GM12878 (cell line): Measurements from ENCODE around the gene NPRL2. TPM values are rescaled to one million over a fixed set of nuclear protein-coding genes. Genes with fewer than 3 reads are reported as not detected.

Source experiments
- ATAC-seq: fragments of 200-7000 bp; cut with Tn5 transposase; 3 replicates; pipeline ENCODE4 v1.9.1; 2020; ENCODE audit warnings: mild to moderate bottlenecking, moderate library complexity
- BruUV-seq: library from RNA; stranded (reverse); fragments of 400-500 nt; replicated peaks from 2 replicates; lab custom pipeline; 2021; lab: Mats Ljungman, UMichigan
- CTCF ChIA-PET: fragments of 300-600 bp; sonication (Branson Sonifier 250); formaldehyde crosslinking; extraction: SDS; loops from one replicate; lab custom pipeline; 2021; ENCODE audit warnings: inconsistent platforms; lab: Yijun Ruan, JAX
- POLR2A ChIA-PET: fragments of 350-600 bp; formaldehyde crosslinking; extraction: SDS; loops from one replicate; lab custom pipeline; 2021; ENCODE audit warnings: inconsistent platforms; lab: Charles Lee
- RAD21 ChIA-PET: fragments of 300-600 bp; sonication (Branson Sonifier 250); formaldehyde crosslinking; loops from one replicate; lab custom pipeline; 2023; ENCODE audit warnings: antibody characterized with exemption; ENCODE audit not compliant: unreplicated experiment; lab: Charles Lee
- SMC1A ChIA-PET: fragments of 300-600 bp; sonication (Branson Sonifier 250); formaldehyde crosslinking; loops from one replicate; lab custom pipeline; 2023; ENCODE audit not compliant: unreplicated experiment, uncharacterized antibody; lab: Charles Lee
- DNase-seq: peaks from one replicate; pipeline ENCODE4 v3.0.0-alpha.2; 2011; ENCODE audit warnings: low read depth, low spot score
- FAIRE-seq: peaks from 3 replicates; lab custom pipeline; 2011; peaks lifted over from hg19 to GRCh38; lab: Jason Lieb, UNC
- H2AFZ ChIP-seq: 2 replicates; pipeline ENCODE4 v1.6.0; 2011; ENCODE audit warnings: low read depth, low read length, control low read depth; ENCODE audit not compliant: control insufficient read depth
- H3K27ac ChIP-seq: 2 replicates; pipeline ENCODE4 v1.5.1; 2011; ENCODE audit warnings: control low read depth; ENCODE audit not compliant: control insufficient read depth, insufficient read depth
- H3K27me3 ChIP-seq, 2 experiments: replicated peaks in 1 of 2; 2 replicates each; pipeline versions ENCODE4 v1.6.0 to v1.6.1; 2011; ENCODE audit warnings: low read length in 1 of 2; ENCODE audit not compliant: control insufficient read depth in 2 of 2, insufficient read depth in 2 of 2
- H3K36me3 ChIP-seq, 2 experiments: 2 replicates each; pipeline ENCODE4 v1.5.1; 2011; ENCODE audit warnings: low read length in 1 of 2; ENCODE audit not compliant: control insufficient read depth in 2 of 2, insufficient read depth in 2 of 2
- H3K4me1 ChIP-seq: 2 replicates; pipeline ENCODE4 v1.6.1; 2011; ENCODE audit warnings: mild to moderate bottlenecking, low read length, moderate library complexity, mixed read lengths; ENCODE audit not compliant: control insufficient read depth, insufficient read depth
- H3K4me2 ChIP-seq: 2 replicates; pipeline ENCODE4 v1.6.0; 2011; ENCODE audit warnings: control low read depth; ENCODE audit not compliant: control insufficient read depth, insufficient read depth
- H3K4me3 ChIP-seq: fragments of 200-600 bp; sonication (generic); 2 replicates; pipeline ENCODE4 v1.5.1; 2016
- H3K79me2 ChIP-seq: 2 replicates; pipeline ENCODE4 v1.6.0; 2011; ENCODE audit warnings: low read length; ENCODE audit not compliant: control insufficient read depth, insufficient read depth
- H3K9ac ChIP-seq: 2 replicates; pipeline ENCODE4 v1.8.0; 2011; ENCODE audit warnings: low read length, control low read depth, mixed read lengths; ENCODE audit not compliant: control insufficient read depth, insufficient read depth
- H3K9me3 ChIP-seq: replicated peaks from 3 replicates; pipeline ENCODE4 v1.5.1; 2011; ENCODE audit warnings: mild to moderate bottlenecking, low read length; ENCODE audit not compliant: control insufficient read depth, insufficient read depth
- H4K20me1 ChIP-seq: 2 replicates; pipeline ENCODE4 v1.6.0; 2011; ENCODE audit not compliant: control insufficient read depth, insufficient read depth
- ATF2 ChIP-seq: IDR thresholded peaks from 2 replicates; pipeline ENCODE4 v1.6.1; 2012; ENCODE audit warnings: low read length, inconsistent platforms
- CEBPB ChIP-seq, 2 experiments: fragments of 150-350 bp in 1 of 2; IDR thresholded peaks; 2 replicates each; pipeline ENCODE4 v1.6.1; 2012 to 2014; ENCODE audit warnings: low read depth in 2 of 2, low read length in 2 of 2, borderline replicate concordance in 1 of 2, inconsistent platforms in 1 of 2
- CHD4 ChIP-seq: fragments of 200-600 bp; sonication (generic); IDR thresholded peaks from 2 replicates; pipeline ENCODE4 v1.6.1; 2016; ENCODE audit warnings: mild to moderate bottlenecking
- E2F4 ChIP-seq: IDR thresholded peaks from 2 replicates; pipeline ENCODE4 v1.6.1; 2012; ENCODE audit warnings: low read depth, low read length, improper control_type of control experiment
- EED ChIP-seq: sonication (generic); IDR thresholded peaks from 2 replicates; pipeline ENCODE4 v1.6.1; 2016; ENCODE audit warnings: antibody characterized with exemption, low read depth
- EP300 ChIP-seq, 2 experiments: fragments of 150-350 bp in 1 of 2; IDR thresholded peaks; 2 replicates each; pipeline ENCODE4 v1.6.1; 2011 to 2012; ENCODE audit warnings: low read depth in 2 of 2, low read length in 2 of 2, borderline replicate concordance in 1 of 2, improper control_type of control experiment in 1 of 2, inconsistent platforms in 1 of 2; ENCODE audit not compliant: control insufficient read depth in 1 of 2
- HCFC1 ChIP-seq: fragments of 150-350 bp; IDR thresholded peaks from 2 replicates; pipeline ENCODE4 v1.6.1; 2014; ENCODE audit warnings: low read length
- HDAC2 ChIP-seq: fragments of 200-600 bp; sonication (generic); IDR thresholded peaks from 2 replicates; pipeline ENCODE4 v1.6.1; 2017
- IRF3 ChIP-seq: fragments of 450-650 bp; IDR thresholded peaks from 2 replicates; pipeline ENCODE4 v1.6.1; 2014; ENCODE audit warnings: mild to moderate bottlenecking
- MXI1 ChIP-seq: fragments of 150-350 bp; IDR thresholded peaks from 2 replicates; pipeline ENCODE4 v1.6.1; 2011; ENCODE audit warnings: low read depth, mild to moderate bottlenecking, inconsistent platforms, low read length, improper control_type of control experiment
- MYB ChIP-seq: fragments of 150-350 bp; IDR thresholded peaks from 2 replicates; pipeline ENCODE4 v1.6.1; 2014; ENCODE audit warnings: mild to moderate bottlenecking, low read depth, low read length, borderline replicate concordance
- NKRF ChIP-seq: fragments of 450-650 bp; conservative IDR thresholded peaks from 2 replicates; pipeline ENCODE4 v1.6.1; 2017; ENCODE audit warnings: mild to moderate bottlenecking, moderate library complexity
- PKNOX1 ChIP-seq: fragments of 450-650 bp; IDR thresholded peaks from 2 replicates; pipeline ENCODE4 v1.6.1; 2016; ENCODE audit warnings: mild to moderate bottlenecking
- RB1 ChIP-seq: fragments of 450-650 bp; formaldehyde crosslinking; IDR thresholded peaks from 2 replicates; pipeline ENCODE4 v1.6.1; 2017; ENCODE audit warnings: mild to moderate bottlenecking, borderline replicate concordance
- SIN3A ChIP-seq: IDR thresholded peaks from 2 replicates; pipeline ENCODE4 v1.6.1; 2012; ENCODE audit warnings: low read depth, low read length, improper control_type of control experiment
- STAT1 ChIP-seq: fragments of 450-650 bp; conservative IDR thresholded peaks from 2 replicates; pipeline ENCODE4 v1.6.1; 2014; ENCODE audit warnings: antibody characterized with exemption, mild to moderate bottlenecking
- TCF7 ChIP-seq: IDR thresholded peaks from 2 replicates; pipeline ENCODE4 v1.6.1; 2014; ENCODE audit warnings: antibody characterized with exemption, borderline replicate concordance
- WRNIP1 ChIP-seq: IDR thresholded peaks from 2 replicates; pipeline ENCODE4 v1.6.1; 2011; ENCODE audit warnings: low read depth, low read length, improper control_type of control experiment, borderline replicate concordance
- ZNF384 ChIP-seq: IDR thresholded peaks from 2 replicates; pipeline ENCODE4 v1.6.1; 2012; ENCODE audit warnings: low read depth, mild to moderate bottlenecking, low read length, improper control_type of control experiment, borderline replicate concordance
- WGBS: methylation state at CpG from one replicate; pipeline ENCODE4 v1.1.6; 2016; ENCODE audit warnings: low lambda C conversion rate; ENCODE audit not compliant: insufficient replicate concordance, insufficient coverage; ENCODE audit errors: missing lambda C conversion rate; 5-methylcytosine and 5-hydroxymethylcytosine counted together
- in situ Hi-C: fragments of 300-500 bp; cut with MboI; formaldehyde crosslinking; loops from 9 replicates; pipeline ENCODE4 v1.14.3; 2018; ENCODE audit warnings: mixed read lengths
- intact Hi-C: fragments of 100-400 bp; cut with micrococcal nuclease; formaldehyde crosslinking; loops from one replicate; pipeline ENCODE4 v1.14.2; 2022; ENCODE audit not compliant: unreplicated experiment
- polyA plus RNA-seq, 11 experiments: library from polyadenylated mRNA; depleted of rRNA in 4 of 11; unstranded in 6 of 11; stranded (reverse) in 5 of 11; fragments of >200 nt; fragmentation: Nextera tagmentation in 4 of 11; fragmentation: Illumina TruSeq in 1 of 11; extraction: Ambion mirVana in 4 of 11; extraction: Trizol in 1 of 11; gene quantifications; 1 replicate in 1 of 11; 2 replicates in 10 of 11; pipeline versions ENCODE4 v1.2.1 to v1.2.3, GENCODE V29; 2011 to 2016; ENCODE audit warnings: inconsistent platforms in 2 of 11, missing spikeins in 2 of 11, low read depth in 1 of 11
- total RNA-seq, 4 experiments: library from RNA; depleted of rRNA in 3 of 4; stranded (reverse); fragments of >200 nt in 3 of 4; fragmentation: Illumina TruSeq in 1 of 4; extraction: Trizol in 1 of 4; gene quantifications; 2 replicates each; pipeline versions ENCODE4 v1.2.1 to v1.2.3, GENCODE V29; 2013 to 2021

NPRL2 gene
- total and polyA plus RNA-seq, 10 of the 15 experiments (the other 5 are each of a cell fraction or from before 2014, with no cell fraction given): 17.8 to 54.2 (median 32.9) TPM

- Histone ChIP-seq H3K27me3 (no peaks in the 10 kb centered on the region; a peak in 2 of 4 replicates), H3K9me3 (no peaks in the 10 kb centered on the region), H3K9ac (peak overlapping the region; percentile 20; the same call in 1 of the 2 replicates), H2AFZ (peak overlapping the region; percentile 89; the same call in 1 of the 2 replicates), H3K4me2 (peak overlapping the region; percentile 100), H3K36me3 (no peaks in the 10 kb centered on the region), H4K20me1 (no peaks in the 10 kb centered on the region), H3K4me1 (peaks cover 5% of the 10 kb centered on the region; the same call in 1 of the 2 replicates), H3K4me3 (peak overlapping the region; percentile 70; the same call in 1 of the 2 replicates), H3K27ac (no peak overlapping the region), H3K79me2 (no peaks in the 10 kb centered on the region)
- SMC1A ChIA-PET: no interaction called here
- ATAC-seq (no peak), DNase-seq (no peak), FAIRE-seq (no peak)
- CTCF ChIA-PET: interaction anchor here (1.4 kb wide), 1 partner anchor 15 kb away, joined by 4 read pairs; the partner anchor contains the start of genes CYB561D2 and NPRL2
- RAD21 ChIA-PET: no interaction called here
- WGBS: 50% methylated on average over 5 of the region's 5 CpGs
- in situ Hi-C loops: no loop called here
- POLR2A ChIA-PET: interaction anchor here (0.6 to 1.1 kb wide), 2 partner anchors 9 to 17 kb away, joined by 3 read pairs; no protein-coding TSS in a partner anchor
- no TSS peak for BruUV-seq
- intact Hi-C loops: no loop called here
- no peak for TF ChIP-seq STAT1
- no peak for TF ChIP-seq MXI1
- TF ChIP-seq HDAC2: no peak
- no peak for TF ChIP-seq EED
- TF ChIP-seq PKNOX1: no peak
- no peak for TF ChIP-seq SIN3A
- TF ChIP-seq RB1: no peak
- no peak for TF ChIP-seq ATF2
- TF ChIP-seq WRNIP1: no peak
- TF ChIP-seq CEBPB (IDR thresholded peaks at IDR 0.05; ENCODE audit: borderline replicate concordance in 1 of 2, low read depth in 2 of 2, low read length in 2 of 2): no peak
- TF ChIP-seq NKRF: no peak
- TF ChIP-seq EP300 (IDR thresholded peaks at IDR 0.05; ENCODE audit: borderline replicate concordance in 1 of 2, control insufficient read depth in 1 of 2, low read depth in 2 of 2, low read length in 2 of 2): no peak
- TF ChIP-seq TCF7: no peak
- no peak for TF ChIP-seq MYB
- no peak for TF ChIP-seq HCFC1
- TF ChIP-seq CHD4: no peak
- TF ChIP-seq ZNF384: no peak
- TF ChIP-seq E2F4: no peak
- TF ChIP-seq IRF3: no peak
Measured at GRCh38 chr3:50365842-50366220, 15.3 kb upstream of the NPRL2 start.
